GM21526 (cell line): ENCODE results near the gene MIB2.

ENCODE experiments used
- ATAC-seq: cut with Tn5 transposase; IDR thresholded peaks from one replicate; pipeline ENCODE4 v1.9.1; 2021; ENCODE audit warnings: moderate library complexity; ENCODE audit not compliant: unreplicated experiment, low FRiP score

MIB2 gene

GRCh38 chr1:1613509-1614082, 1.7 kb upstream of the MIB2 start:
- ATAC-seq = no peak

- no peak for ATAC-seq
These were observed 921 bp upstream of the MIB2 start for GRCh38 chr1:1614204-1614953.

GRCh38 chr1:1614954-1615255, 395 bp upstream of the MIB2 start:
- ATAC-seq = no peak

DNA sequence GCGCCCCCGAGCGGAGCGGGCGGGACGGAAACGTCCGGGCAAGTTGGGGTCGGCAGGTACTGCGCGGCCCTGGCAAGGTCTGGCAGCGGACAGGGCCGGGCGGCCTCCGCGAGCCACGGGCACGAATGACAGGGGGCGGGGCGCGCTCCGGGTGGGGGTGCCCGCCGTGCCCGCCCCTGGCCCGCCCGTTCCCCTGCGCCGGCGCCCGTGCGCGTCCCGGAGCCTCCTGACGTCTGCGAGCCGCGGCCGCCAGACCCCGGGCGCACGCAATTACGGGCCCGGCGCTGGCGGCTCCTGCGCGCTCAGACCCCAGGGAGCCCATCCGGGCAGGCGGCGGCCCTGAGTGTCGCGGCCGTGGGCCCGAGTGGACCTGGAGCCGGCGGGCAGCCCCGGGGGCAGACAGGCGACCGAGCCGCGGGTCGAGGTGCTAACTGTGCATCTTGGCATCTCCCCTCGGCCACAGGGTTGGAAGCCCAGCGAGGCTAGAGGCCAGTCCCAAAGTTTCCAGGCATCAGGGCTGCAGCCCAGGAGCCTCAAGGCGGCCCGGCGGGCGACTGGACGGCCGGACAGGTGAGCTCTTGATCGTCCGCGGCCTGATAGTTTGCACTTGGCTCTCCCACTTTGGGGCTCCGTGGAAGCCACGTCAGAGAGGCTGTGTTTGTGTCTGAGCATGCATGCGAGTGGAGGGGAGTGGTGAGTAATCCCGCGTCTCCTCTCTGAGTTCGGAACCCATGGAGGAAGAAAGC, 918 bp downstream of the MIB2 start:
- peak; percentile 9 for ATAC-seq

DNA sequence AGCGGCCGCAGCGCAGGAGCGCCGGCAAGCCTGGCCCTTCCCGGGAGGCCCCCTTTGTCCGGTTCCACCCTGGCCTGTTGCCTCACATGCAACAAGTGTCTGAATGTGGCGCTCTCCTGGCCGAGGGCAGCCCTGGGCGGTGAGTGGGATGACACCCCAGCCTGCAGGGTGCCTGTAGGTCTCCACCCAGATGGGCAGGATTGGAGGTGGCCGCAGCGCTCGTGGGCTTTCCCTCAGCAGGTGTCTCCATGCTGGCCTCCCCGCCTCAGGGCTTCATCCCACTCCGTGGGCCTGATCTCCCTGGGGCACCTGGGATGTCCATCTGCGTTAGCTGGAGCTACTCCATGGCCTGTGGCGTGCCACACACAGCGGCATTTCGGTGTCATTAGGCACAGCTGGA, 1.5 kb downstream of the MIB2 start:
- ATAC-seq = no peak

- ATAC-seq = no peak
These were observed 2.2 kb downstream of the MIB2 start for GRCh38 chr1:1617516-1617915.

DNA sequence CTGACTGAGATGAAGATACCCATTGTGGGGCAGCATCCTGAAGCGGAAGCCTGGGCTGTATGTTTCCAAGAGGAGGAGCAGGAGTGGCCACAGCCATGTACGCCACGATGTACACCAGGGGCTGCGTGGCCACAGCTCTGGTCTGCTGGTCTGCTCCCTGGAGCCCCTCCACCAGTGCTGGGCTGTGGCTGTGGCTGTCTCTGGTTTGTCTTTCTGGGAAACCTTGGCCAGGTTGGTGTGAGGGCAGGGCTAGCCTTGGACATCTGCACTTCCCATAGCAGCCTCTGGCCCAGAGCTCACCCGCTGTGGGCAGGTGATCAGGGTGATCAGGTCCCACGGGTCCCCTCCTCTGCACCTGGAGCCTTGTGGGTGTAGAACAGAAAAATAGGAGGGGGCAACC, 2.6 kb downstream of the MIB2 start:
- no peak for ATAC-seq

DNA sequence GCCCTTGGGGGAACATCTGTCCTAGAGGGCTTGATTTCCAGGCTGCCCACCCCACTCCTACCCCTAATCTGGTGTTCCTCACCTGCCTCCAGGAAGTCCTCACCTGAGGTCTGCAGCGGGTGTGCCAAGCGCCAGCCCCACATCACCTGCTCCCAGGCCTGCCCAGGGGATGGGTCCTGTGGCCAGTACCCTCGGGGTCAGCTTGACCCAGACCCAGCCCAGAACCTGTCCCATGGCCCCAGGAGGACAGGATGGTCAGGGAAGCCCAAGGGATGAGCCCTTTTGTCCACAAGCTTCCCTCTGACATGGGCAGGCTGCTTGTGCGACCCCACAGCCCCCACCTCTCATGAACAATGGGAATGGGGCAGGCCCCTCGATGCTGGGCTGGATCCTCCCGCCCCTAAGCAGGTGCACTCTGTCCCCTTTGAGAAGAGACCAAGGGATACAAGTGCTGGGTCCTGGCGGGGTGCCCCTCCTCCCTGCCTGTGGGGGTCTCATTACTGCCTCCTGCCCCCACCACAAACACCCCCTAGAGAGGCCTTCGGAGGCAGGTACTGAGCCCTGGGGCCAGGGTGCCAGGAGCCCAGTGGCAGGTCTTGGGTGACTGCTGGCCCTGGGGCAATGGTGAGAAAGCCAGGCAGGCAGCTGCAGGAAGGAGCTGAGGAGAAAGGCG, 3.2 kb downstream of the MIB2 start:
- no peak for ATAC-seq

DNA sequence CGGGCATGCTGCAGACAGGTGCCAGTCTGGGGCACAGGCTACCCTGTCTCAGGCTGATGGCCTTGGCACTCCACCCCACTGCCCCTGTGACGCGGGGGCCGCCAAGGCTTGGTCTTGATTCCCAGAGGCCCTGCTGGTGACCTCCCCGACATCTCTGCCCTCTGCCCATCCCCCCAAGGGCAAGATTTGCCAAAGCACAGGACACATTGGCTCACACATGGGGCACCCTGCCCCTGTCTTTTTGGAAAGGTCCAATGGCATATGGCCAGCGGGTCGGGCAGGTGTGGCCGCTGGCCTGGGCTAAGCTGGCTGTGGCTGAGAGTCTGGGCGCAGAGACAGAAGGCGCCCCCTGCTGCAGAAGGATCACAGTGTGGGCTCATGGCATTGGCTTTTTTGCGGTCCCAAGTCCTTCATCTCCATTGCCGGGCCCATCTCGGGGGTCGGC, 4.6 kb downstream of the MIB2 start:
- ATAC-seq = no peak

DNA sequence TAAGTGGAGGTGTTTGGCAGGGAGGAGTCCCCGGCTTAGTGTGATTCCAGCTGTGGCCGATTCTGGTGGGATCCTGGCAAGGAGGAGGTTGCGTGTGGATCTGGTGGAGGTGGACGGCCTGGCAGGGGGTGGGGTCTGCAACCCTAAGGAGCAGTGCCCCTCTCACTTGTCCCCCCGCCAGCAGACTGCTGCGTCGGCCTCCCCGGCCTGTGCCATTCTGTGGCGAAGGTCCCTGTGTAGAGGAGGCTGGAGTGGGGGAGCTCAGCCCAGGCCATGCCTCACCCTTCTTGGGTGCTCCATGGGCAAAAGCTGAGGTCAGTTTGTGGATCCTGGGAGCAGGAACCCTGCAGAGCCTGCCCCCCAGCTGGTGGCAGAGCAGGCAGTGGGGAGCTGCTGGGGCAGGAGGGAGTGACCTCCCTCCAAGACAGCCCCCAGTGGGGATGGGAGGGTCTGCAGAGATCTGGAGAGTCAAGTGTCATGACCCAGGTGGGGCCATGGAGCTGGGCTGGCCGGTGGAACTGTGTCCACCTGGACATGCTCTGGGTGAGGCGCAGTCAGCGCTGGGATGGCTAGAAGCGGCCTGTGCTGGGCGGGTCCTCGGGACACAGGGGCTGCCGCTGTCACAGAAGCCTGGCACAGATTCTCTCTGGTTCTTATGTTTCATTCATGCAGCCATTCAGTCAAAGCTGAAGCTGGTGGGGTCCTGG, 5.3 kb downstream of the MIB2 start:
- no peak for ATAC-seq

GRCh38 chr1:1621173-1622009, 6.1 kb downstream of the MIB2 start:
- no peak for ATAC-seq

- ATAC-seq = no peak
These were observed 6.9 kb downstream of the MIB2 start for GRCh38 chr1:1622010-1622787.

- no peak for ATAC-seq
These were observed 7.4 kb downstream of the MIB2 start for GRCh38 chr1:1622788-1623094.

DNA sequence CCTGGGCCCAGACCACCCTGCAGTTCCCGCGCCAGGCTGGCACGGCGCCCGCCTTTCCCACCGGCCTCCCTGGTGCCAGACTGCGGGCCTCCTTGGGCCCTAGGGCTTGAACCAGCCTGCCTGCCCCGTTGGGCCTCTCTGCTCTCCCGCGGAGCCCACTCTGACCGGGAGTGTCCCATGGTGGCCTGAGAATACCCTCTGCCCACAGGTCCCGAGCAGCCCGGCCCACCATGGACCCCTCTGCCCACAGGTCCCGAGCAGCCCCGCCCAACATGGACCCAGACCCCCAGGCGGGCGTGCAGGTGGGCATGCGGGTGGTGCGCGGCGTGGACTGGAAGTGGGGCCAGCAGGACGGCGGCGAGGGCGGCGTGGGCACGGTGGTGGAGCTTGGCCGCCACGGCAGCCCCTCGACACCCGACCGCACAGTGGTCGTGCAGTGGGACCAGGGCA, 7.9 kb downstream of the MIB2 start:
- ATAC-seq = no peak

- ATAC-seq = no peak
These were observed 8.5 kb downstream of the MIB2 start for GRCh38 chr1:1623631-1624442.

- no peak for ATAC-seq
These were observed 9.4 kb downstream of the MIB2 start for GRCh38 chr1:1624443-1625403.

- no peak for ATAC-seq
These were observed 10.1 kb downstream of the MIB2 start for GRCh38 chr1:1625404-1625775.
